GM21515 (cell line): ENCODE data around the gene OCIAD2.
"Not testable (repeated sequence)": the region's sequence is repeated elsewhere in the genome, so short reads cannot be mapped to it uniquely, and the experiment has no call there.

Experiments used
- ATAC-seq: cut with Tn5 transposase; IDR thresholded peaks from one replicate; pipeline ENCODE4 v1.9.1; 2021; ENCODE audit not compliant: unreplicated experiment

Gene OCIAD2, protein sequence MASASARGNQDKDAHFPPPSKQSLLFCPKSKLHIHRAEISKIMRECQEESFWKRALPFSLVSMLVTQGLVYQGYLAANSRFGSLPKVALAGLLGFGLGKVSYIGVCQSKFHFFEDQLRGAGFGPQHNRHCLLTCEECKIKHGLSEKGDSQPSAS

DNA sequence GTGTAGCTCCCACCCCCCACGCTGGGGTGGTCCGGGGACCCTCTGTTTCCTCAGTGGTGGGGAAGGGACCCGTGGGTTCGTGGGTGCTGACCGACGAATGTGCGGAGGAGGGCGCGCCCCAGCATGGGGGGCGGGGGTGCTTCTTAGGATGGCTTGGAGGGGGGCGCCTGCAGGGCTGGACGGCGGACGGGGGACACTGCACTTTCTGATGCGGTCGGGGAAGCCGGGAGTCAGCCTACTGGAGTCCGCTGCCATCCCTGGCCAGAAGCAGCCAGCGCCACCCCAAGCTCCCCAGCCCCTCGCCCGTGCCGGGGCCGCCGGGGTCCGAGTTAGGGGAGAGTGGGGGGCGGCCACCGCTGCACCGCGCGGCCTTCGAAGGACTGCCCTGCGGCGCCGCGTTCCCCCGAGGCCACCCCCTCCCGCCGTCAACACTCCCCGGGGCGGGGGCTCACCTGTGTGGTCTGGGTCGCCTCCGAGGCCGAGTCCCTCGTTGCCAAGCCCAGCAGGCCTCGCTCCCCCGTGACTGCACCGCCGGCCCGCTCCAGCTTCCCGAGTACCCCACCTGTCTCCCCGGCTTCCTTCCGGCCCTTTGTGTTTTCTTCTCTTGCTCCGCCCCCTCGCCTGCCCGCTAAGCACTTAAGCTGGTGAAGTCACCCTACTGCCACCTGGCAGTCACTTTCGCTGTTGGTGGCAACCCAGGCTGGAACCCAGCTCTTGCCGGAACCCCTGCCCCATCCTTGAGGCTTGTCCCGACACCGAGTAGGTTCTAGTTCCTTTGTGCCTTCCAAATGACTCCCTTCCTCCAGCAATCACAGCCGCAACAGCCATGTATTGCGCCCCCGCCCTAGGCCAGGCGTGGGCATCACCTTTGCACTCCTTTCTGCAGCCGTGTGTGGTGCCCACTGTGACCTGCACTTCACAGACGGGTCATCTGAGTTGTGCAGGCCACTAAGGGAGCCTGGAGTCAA lies at the start of gene OCIAD2:
Gene OCIAD2, minus strand, starts transcription at position 569 of the 968 bp plus-strand sequence. CDS start 2,225 bp downstream, outside the sequence.
- ATAC-seq, result peak; percentile 96

DNA sequence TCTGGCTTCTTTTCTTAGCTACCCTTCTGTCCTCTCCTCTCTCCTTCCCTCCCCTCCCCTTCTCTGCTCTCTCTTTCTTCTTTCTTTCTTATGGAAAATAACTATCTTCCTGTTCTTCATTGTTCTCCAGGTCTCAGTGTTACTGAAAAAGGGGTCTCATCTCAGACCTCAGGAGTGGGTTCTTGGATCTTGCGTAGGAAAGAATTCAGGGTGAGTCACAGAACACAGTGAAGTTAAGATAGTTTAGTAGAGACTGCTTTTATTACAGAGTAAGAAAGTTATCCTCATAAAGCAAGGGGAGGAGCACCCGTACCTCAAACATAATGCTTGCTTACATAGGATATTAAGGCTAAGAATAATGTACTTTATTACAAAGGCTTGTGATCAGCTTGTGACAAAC lies 47.7 kb upstream of the OCIAD2 start:
- ATAC-seq, result no peak

GRCh38 chr4:48949518-48950219 lies 43.1 kb upstream of the OCIAD2 start:
- no peak for ATAC-seq

DNA sequence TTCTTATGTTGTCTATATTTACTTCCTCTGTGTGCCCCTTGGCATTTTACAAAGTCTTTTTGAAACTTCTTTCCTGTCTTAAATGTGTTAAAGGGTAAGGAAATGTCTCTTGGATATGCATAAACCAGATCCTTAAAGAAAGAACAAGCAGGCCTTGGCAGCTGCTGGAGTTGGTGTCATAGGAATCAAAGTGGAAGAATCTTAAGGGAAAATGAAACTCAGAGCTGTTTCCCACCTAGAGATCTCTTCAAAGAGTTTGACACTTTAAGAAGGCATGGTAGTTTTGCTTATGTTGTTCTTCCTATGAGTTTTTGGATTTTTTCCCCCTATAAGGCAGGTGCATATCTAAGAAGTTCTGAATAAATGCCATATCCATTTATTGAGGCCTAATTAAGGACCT lies 42.5 kb upstream of the OCIAD2 start:
- no peak for ATAC-seq

- no peak for ATAC-seq
Measured at GRCh38 chr4:48947731-48948130, 41.2 kb upstream of the OCIAD2 start.

- ATAC-seq, result no peak
Measured at GRCh38 chr4:48945981-48946380, 39.4 kb upstream of the OCIAD2 start.

GRCh38 chr4:48944756-48945241 lies 38.2 kb upstream of the OCIAD2 start:
- ATAC-seq, result no peak

- no peak for ATAC-seq
Measured at GRCh38 chr4:48944252-48944651, 37.7 kb upstream of the OCIAD2 start.

DNA sequence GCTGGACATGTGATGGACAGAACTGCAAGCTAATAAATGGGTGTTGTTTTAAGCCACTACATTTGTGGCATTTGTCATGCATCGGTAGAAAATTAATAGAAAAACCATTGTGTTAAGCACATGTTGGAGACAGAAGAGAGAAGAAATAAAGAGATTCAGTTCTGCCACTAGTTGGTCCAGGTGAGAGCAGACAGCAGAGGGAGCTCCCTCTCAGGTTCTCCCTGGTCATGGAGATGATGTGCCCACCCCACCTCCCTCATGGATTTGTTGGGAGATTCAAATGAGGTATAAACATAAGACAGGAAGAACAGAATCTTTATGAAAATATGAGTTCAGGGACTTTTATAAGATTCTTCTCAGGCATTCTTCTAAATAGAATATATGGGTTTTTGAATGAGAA lies 36.8 kb upstream of the OCIAD2 start:
- no peak for ATAC-seq

DNA sequence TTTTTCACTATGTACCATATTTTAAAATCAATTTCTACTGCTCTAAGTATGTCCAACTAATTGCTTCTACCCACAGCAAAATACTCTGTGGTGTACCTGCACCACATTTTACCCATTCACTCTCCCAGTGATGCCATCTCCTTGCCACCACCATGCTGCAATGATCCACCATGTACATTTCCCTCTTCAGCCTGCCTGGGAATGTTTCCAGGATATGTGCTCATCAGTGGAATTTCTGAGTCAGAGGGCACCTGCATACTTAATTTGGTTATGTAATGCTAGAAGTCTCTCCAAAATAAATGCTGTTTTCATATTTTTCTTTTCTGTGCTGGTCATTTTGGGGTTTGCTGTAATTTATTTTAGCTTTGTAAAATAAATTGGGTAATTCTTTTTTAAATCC lies 33.2 kb upstream of the OCIAD2 start:
- ATAC-seq, result no peak

DNA sequence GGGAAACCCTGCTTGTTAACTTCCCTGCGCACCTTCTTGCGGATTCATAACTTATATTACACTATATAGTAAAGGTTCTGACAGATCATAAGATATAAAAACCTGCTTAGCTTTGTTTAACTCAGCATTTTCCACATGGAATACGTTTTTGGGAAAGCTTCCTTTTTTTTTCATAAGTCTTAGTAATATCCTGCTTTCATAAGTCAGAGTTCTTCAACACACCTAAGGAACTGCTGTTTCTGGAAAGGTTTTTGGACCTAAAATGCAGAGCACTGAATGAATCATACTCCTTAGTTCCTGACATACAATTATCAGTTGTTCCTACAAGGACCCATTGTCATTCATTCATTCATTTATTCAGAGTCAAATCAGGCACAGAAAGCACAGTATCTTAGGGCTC lies 32.3 kb upstream of the OCIAD2 start:
- no peak for ATAC-seq

DNA sequence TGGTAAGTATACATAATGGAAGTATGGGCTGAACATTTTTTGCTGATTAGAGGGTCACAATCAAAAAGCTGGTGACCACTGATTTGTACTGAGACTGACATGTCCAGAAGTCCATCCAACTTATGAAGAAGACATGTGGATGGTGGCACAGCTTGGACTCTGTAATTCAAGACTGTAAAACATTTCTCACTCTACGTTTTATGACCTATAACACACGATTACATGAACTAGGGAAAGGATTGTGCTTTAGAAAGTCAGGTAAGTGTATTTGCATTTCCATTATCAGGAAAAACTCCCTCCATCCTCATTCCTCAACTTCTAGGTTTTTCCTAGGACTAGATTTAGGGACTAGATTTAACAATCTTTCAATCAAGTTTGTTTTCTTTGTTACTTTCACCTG lies 30.5 kb upstream of the OCIAD2 start:
- ATAC-seq, result no peak

DNA sequence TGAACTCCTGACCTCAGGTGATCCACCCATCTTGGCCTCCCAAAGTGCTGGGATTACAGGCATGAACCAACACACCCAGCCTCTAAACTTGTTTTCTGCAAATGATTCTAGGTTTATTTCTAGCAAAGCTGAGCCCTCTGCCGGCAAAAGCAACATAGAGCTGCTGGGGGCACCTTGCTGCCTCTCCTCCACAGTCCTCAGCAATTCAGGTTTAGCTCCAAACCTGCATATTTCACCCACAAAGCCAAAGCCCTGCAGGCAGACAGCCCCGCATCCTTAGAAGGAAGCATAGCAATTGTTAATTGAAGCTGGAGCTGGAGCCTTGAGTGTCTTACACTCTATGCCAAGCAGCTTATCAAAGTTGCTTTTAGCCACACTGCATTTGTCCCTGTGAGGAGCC lies 24.9 kb upstream of the OCIAD2 start:
- ATAC-seq, result no peak

DNA sequence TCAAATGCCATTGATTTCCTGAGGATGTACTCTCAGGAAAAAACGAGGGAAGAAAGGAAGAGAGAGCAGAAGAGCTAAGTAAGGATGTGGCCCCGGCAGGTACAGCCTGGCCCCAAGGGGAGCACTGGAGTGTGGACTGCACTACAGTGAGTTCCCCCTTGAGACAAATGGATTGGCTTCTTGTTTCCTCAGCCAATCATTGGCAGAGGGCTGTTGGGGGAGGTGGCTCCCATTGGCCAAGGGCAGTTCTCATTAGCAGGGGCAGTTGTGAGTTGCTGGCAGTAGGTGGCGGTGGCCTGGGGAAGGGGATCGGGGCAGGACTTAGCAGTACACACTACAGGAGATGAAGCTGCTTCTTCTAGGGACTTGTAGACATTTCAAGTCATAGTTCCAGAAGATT lies 24.1 kb upstream of the OCIAD2 start:
- no peak for ATAC-seq

GRCh38 chr4:48924416-48924815 lies 17.8 kb upstream of the OCIAD2 start:
- ATAC-seq, result no peak

DNA sequence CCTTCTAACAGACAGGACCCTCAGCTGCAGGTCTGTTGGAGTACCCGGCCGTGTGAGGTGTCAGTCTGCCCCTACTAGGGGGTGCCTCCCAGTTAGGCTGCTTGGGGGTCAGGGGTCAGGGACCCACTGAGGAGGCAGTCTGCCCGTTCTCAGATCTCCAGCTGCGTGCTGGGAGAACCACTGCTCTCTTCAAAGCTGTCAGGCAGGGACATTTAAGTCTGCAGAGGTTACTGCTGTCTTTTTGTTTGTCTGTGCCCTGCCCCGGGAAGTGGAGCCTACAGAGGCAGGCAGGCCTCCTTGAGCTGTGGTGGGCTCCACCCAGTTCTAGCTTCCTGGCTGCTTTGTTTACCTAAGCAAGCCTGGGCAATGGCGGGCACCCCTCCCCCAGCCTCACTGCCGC lies 16.5 kb upstream of the OCIAD2 start:
- ATAC-seq, result not testable (repeated sequence)

GRCh38 chr4:48914311-48914710 lies 7.7 kb upstream of the OCIAD2 start:
- ATAC-seq, result no peak

GRCh38 chr4:48913346-48913745 lies 6.8 kb upstream of the OCIAD2 start:
- no peak for ATAC-seq

DNA sequence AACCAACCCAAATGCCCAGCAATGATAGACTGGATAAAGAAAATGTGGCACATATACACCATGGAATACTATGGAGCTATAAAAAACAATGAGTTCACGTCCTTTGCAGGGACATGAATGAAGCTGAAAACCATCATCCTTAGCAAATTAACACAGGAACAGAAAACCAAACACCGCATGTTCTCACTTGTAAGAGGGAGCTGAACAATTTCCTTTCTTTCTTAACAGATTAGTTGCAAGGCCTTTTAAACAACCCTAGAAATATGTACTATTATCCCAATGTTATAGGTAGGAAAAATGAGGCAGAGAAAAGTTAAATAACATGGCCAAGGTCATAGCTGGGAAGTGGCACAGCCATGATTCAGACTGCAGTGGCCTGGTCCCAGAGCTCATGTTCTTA lies 5.8 kb upstream of the OCIAD2 start:
- no peak for ATAC-seq

DNA sequence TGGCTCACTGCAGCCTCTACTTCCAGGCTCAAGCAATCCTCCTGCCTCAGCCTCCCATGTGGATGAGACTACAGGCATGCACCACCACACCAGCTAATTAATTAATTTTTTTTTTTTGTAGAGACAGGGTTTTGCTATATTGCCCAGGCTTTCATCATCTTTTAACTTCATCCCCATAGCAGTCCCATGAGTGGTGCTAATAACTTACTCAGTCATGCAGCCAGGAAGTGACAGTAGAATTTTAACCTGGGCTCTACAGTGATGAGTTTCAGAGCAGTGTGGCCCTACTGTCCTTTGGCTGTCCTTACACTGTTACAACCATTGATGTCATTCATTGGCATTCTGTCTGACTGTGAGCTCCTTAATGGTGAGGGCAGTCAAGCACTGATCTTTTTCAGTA lies 3.9 kb upstream of the OCIAD2 start:
- no peak for ATAC-seq

DNA sequence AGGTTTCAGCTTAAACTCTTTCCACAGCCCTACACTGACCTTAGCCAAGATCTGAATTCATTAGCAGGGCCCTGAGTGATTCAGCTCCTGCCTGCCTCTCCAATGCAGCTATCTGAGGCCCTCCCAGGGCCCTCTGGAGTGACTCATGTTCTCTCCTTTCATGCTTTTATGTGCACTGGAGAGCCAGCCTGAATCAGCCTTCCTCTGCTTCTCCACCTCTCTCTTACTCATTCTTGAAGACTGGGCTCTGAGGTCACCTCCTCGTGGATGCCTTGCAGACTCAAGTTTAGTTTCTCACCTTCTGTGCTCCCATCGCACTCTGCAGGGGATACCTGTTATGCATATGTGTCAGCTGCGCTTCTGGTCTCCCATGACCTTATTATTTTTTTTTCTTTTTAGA lies 3.1 kb upstream of the OCIAD2 start:
- ATAC-seq, result no peak

DNA sequence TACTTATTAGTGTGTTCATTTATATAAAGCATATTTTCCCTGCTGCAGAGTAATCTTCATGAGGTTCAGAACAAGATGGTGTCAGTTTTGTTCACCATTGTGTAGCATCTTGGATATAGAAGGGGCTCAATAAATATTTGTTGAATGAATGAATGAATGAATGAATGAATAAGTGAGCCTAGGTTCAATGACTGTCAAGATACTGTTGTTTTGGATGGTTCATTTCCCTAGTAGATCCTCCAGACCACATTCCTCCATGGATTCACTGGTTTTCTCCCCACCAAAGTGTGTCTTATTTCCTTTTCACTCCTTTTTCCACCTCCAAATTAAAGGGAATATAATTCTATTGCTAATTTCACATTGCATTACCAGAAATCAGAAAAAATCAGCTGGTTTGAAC lies 2.1 kb upstream of the OCIAD2 start:
- ATAC-seq, result no peak
